ENCODE results near the gene PAQR5.
A peak's percentile ranks its signal among the peaks of the same experiment; 100 is the strongest.

The PAQR5 gene, protein sequence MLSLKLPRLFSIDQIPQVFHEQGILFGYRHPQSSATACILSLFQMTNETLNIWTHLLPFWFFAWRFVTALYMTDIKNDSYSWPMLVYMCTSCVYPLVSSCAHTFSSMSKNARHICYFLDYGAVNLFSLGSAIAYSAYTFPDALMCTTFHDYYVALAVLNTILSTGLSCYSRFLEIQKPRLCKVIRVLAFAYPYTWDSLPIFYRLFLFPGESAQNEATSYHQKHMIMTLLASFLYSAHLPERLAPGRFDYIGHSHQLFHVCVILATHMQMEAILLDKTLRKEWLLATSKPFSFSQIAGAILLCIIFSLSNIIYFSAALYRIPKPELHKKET

DNA sequence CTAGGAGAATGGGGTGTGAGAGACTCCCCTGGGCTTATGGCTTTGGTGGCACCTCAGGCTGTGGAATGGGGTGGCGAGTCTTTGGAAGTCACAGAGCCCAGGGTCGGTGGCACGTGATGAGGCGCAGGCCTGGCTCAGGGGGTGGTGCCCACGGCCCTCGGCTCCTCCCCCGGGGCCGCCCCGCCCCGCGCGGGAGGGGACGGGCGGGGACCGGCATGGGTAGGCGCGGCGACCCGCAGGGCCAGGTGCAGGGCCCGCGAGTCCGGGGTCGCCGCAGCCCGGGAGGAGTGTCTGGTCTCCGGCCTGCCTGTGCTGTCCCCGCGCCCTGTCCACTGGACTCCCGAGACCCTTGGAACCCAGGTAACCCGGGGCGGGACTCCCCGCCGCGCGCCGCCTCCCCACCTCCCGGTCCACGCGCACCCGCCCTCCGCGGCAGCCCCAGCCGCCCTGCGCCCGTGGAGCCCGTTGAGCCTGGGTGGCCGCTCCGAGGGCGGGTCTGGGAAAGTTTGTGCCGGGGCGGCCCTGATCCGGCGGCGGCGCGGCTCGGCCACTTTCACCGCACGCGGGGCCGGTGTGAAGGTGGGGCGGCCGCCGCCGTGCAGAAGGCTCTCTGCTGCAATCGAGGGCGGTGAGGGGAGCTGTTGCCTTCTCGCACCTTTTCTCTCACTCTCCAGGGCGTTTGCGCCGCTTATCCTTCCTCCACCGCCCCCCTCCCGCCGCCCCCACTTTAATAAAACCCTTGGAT lies at the start of gene PAQR5:
Gene PAQR5 (plus strand): TSS at position 216 of the 745 bp plus-strand sequence. CDS start 61,169 bp downstream, outside the sequence.
- peak; percentile 18 for DNase-seq
- in situ Hi-C loops (cut with HindIII; ENCODE audit: low pct_ligation_motif_present, low pct_unique_long_range_greater_than_20kb, low sequenced_read_pairs) = no loop called here

DNA sequence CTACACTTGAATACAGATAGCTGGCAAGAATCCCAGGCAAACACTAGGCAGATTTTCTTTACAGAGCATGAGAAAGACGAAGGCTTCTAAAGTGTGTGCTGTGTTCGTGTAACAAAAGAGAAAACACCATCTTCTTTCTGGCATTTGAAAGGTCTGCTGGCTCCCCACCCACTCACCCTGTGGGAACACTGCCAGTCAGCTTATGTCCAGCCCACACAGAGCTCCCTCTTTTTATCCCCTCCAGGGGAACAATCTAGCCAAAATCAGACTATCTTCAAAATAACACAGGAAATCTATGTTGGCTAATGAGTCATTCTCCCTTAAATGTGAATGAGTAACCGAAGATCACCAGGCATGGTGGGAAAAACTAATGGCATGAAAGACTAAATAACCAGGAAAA lies 45.6 kb upstream of the PAQR5 start:
- peak; percentile 63 for DNase-seq
- in situ Hi-C loops (cut with HindIII; ENCODE audit: low pct_ligation_motif_present, low pct_unique_long_range_greater_than_20kb, low sequenced_read_pairs) = loop anchor here (25.0 kb wide), 1 partner anchor 191 kb away; no protein-coding TSS in a partner anchor

DNA sequence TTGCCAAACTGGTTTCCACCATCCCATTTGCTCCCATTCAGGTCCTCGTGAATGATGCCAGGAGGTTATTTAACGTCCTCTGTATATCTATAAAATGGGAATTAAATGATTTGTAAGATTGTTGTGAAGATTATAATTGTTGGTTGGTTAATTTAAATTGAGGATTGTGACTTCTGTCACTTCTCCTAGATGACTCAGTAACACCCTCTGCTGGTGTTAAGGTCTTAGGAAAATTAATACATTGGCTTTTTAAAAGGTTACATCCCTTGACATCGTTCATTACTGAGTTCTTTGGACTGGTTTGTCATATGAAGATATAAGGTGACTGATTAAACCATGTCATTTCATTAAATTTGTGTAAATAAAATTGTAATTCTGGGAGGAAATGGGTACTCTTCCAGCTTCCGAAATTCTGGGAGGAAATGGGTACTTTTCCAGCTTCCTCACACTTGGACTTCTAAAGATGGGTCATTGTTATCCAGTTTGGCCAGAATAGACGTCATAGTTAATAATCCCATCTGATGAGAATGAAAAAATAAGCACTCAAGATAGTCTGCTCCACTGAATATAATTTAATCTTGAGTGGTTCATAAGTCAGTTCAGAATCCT lies 33.3 kb upstream of the PAQR5 start:
- DNase-seq = peak; percentile 45
- in situ Hi-C loops (cut with HindIII; ENCODE audit: low pct_ligation_motif_present, low pct_unique_long_range_greater_than_20kb, low sequenced_read_pairs) = loop anchor here (25.0 kb wide), 1 partner anchor 203 kb away; no protein-coding TSS in a partner anchor

DNA sequence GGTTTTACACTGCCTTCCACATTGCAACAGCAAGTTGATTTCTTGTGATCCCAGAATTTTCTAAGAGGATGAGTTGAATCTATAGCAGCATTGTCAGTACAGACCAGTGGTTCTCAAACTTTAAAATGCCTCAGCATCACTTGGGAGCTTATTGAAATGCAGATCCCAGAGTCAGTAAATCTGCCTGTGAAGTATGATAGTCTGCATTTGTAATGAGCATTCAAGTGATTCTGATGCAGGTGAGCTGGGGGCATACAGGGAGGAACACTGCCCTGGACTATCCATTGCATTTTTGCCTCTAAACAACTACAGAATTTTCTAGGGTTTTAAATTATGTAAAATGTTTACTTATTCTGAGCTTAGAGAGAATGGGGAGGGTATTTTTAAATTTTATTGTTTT lies 27.5 kb upstream of the PAQR5 start:
- in situ Hi-C loops (cut with HindIII; ENCODE audit: low pct_ligation_motif_present, low pct_unique_long_range_greater_than_20kb, low sequenced_read_pairs) = loop anchor here (25.0 kb wide), 1 partner anchor 209 kb away; no protein-coding TSS in a partner anchor
- DNase-seq = no peak

DNA sequence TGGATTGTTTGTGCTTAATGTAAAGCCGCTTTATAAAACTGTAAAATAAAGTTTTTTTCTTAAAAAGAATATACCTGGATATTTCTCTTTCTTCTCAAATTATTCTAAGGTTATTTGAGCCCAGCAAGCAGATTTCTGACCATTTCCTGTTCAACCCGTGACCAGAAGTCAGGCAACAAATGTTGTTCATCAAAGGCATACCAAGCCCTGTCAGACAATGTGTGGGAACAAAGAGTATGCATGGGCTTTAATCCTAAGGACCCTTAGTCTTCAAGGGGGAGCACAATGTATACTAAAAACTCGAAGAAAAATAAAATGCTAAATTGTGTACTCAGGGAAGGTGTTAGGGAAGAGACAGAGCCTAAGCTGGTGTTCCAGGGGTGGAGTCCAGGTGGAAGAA lies 26.6 kb upstream of the PAQR5 start:
- no peak for DNase-seq
- in situ Hi-C loops (cut with HindIII; ENCODE audit: low pct_ligation_motif_present, low pct_unique_long_range_greater_than_20kb, low sequenced_read_pairs) = loop anchor here (25.0 kb wide), 1 partner anchor 210 kb away; no protein-coding TSS in a partner anchor

DNA sequence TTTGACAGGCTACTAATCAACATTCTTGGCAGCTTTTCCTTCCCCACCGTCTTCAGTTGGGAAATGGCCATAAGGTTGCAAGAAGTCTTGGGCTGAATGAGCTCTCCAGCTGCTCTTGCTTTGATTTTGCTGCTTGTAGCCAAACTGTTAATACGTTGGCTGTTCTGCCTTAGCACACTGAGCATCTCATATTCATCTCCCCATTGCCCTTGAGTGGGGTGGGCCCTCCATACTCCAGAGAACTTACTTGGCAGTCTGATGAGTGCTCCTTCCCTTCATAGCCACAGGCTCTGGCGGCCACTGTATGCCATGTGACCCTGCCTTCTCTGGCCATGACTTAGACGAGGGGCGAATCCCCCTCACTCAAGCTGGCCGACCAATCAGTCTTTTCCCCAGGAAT lies 25.8 kb upstream of the PAQR5 start:
- in situ Hi-C loops (cut with HindIII; ENCODE audit: low pct_ligation_motif_present, low pct_unique_long_range_greater_than_20kb, low sequenced_read_pairs) = loop anchor here (25.0 kb wide), 1 partner anchor 211 kb away; no protein-coding TSS in a partner anchor
- no peak for DNase-seq

DNA sequence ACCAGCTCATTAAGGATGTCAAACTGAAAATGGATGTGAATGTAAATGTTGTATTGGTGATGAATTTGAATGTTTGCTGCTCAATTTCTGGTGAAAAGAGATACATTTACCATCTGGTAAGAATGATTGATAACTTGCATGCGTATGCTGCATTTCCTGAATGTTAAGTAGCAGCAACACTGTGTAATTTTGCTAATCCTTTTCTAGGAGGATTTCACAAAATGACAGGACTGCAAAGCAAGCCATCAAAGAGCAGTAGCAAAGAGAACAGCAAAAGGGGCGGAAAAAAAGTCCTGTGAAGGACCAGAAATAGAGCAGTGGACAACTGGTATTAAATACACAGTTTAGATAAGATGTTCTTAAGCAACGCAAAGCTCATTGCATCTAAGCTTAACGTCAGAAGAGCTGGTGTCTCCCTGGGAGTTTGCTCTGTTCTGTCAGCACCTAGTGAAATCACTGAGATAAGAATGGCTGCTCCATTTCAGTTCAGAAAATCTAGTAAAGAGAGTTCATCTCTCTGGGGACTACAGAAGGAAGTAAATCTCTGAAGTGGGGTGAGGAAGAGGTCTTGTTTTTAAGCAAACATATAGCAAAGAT lies 23.5 kb upstream of the PAQR5 start:
- no peak for DNase-seq
- in situ Hi-C loops (cut with HindIII; ENCODE audit: low pct_ligation_motif_present, low pct_unique_long_range_greater_than_20kb, low sequenced_read_pairs) = no loop called here

DNA sequence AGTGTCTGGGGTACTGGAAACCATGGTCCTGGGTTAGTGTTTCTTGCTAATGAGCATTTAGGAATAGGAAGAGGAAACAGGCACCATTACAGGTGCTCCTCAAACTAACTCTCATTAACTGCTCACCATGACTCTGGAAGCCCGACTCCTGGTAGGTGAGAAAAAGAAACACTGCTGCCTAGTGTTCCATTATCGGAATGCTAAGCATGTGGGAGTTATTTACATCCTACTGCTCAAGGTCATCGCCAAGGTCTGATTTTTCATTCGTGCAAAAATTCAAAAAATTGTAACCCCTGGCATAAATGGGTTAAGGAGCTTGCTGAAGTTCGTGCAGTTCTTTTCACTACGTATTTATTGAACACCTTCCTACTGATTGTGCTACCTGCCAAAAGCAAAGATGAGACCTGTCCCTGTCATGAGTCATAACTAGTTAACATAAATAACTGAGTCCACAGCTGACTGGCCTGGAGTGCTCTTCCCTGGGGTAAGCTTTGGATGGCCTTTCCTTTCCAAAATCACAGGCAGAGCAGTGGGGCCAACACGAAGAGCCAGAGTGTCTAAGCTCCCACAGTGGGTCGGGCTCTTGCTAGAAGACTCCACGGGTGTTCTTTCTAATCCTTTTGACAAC lies 22.7 kb upstream of the PAQR5 start:
- DNase-seq = no peak
- in situ Hi-C loops (cut with HindIII; ENCODE audit: low pct_ligation_motif_present, low pct_unique_long_range_greater_than_20kb, low sequenced_read_pairs) = no loop called here

DNA sequence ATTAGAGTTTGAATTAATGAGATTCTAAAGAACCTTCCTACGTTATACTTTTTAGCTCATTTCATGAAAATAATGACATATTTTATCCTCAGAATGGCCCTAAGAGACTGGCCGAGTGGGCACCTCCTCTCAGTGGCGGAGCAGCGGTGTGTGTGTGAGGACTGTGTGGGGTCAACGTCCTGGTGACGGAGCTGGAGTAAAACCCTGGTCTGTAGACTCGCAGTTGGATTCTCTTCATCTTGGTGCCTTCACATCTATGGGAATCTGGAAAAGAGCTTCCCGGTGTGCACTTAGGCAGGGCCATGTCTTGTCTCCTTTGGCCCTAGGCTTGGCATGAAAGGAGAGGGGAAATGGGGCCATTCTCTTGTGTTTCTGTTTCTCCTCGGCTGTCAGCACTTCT lies 21.4 kb upstream of the PAQR5 start:
- DNase-seq = no peak
- in situ Hi-C loops (cut with HindIII; ENCODE audit: low pct_ligation_motif_present, low pct_unique_long_range_greater_than_20kb, low sequenced_read_pairs) = no loop called here

DNA sequence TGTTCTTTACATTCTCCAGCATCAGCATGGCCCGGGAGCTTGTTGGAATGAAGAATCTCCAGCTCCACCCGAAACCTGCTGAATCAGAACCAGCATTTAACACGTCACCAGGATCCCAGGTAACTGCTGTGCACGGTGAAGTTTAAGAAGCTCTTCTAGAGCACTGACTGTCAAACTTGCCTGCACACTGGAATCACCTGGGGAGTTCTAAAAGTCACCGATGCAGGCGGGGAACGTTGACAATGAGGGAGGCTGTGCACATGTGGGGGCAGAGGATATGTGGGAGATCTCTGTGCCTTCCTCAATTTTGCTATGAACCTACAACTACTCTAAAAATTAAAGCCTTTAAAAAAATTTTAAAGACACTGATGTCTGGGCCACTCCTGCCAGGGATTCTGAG lies 19.1 kb upstream of the PAQR5 start:
- no peak for DNase-seq
- in situ Hi-C loops (cut with HindIII; ENCODE audit: low pct_ligation_motif_present, low pct_unique_long_range_greater_than_20kb, low sequenced_read_pairs) = no loop called here

DNA sequence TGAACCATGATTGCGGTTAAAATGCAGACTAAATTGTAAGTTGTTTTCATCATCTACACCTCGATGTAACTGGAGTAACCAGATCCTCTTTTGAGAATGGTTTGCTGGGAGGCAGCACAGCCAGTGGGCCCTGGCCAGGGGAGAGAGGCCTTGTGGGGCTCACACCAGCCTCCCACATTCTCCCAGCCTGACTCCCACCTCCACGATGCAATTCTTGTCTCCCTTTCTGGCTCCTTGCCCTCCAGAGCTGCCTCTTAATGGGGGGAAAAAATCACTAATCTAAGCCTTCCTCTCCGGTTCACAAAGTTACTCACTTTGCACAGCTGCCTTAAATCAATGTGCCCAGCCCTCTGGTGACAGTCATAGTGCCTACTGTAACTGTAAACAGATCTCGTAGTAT lies 17.9 kb upstream of the PAQR5 start:
- DNase-seq = no peak
- in situ Hi-C loops (cut with HindIII; ENCODE audit: low pct_ligation_motif_present, low pct_unique_long_range_greater_than_20kb, low sequenced_read_pairs) = no loop called here

DNA sequence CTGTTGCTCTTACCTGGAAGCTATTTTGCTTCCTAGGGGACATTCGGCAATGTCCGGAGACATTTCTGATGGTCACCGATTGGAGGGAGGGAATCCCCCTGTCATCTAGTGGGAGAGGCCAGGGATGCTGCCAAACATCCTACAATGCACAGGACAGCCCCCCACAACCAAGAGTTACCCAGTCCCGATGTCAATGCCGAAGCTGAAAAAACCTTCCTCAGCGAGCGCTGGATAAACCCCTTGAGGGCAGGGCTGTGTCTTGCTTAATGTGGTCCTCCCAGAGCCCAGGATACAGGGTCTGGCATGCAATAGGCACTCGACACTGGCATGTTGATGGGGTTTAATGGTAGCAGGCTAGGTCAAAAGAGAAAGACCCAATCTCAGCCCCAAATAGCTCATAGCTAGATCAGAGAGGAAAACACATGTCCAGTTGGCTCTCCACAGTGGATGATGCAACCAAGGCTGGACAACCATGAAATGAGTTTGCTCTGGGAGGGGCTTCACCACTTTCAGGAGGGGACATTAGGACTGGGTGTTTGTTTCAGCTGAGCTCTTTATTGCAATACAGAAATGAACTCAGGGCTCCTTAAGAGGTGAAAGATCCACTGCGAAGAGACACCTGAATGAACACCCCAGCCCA lies 16.5 kb upstream of the PAQR5 start:
- in situ Hi-C loops (cut with HindIII; ENCODE audit: low pct_ligation_motif_present, low pct_unique_long_range_greater_than_20kb, low sequenced_read_pairs) = no loop called here

DNA sequence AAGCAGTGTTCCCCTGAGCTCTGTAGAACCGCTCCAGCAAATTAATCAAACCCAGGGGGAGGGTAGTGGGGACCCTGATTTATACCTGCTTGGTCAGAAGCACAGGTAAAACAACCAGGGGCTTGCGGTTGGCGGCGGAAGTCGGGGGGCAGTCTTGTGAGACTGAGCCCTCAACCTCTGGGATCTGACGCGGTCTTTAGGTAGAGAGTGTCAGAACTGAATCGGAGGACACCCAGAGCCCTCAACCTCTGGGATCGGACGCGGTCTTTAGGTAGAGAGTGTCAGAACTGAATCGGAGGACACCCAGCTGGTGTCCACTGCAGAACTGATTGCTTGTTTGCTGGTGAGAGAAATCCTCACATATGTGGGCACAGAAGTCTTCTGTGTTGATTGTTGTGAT lies 12.9 kb upstream of the PAQR5 start:
- DNase-seq = no peak
- in situ Hi-C loops (cut with HindIII; ENCODE audit: low pct_ligation_motif_present, low pct_unique_long_range_greater_than_20kb, low sequenced_read_pairs) = no loop called here

More for the DNA sequence above, 16.5 kb upstream of the PAQR5 start:
- DNase-seq = no peak

DNA sequence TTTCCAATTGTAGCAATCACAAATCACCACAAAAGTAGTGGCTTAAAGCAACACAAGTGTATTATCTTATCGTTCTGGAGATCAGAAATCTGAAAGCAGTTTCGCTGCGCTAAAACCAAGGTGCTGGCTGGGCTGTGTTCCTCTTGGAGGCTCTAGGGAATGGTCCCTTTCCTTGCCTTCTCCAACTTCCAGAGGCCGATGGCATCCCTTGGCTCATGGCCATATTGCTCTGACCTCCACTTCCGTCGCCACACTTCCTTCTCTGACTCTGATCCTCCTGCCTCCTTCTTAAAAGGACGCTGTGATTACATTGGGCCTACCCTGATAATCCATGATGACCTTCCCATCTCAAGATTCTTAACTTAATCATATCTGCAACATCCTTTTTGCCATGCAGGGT lies 10.7 kb upstream of the PAQR5 start:
- in situ Hi-C loops (cut with HindIII; ENCODE audit: low pct_ligation_motif_present, low pct_unique_long_range_greater_than_20kb, low sequenced_read_pairs) = no loop called here
- no peak for DNase-seq

DNA sequence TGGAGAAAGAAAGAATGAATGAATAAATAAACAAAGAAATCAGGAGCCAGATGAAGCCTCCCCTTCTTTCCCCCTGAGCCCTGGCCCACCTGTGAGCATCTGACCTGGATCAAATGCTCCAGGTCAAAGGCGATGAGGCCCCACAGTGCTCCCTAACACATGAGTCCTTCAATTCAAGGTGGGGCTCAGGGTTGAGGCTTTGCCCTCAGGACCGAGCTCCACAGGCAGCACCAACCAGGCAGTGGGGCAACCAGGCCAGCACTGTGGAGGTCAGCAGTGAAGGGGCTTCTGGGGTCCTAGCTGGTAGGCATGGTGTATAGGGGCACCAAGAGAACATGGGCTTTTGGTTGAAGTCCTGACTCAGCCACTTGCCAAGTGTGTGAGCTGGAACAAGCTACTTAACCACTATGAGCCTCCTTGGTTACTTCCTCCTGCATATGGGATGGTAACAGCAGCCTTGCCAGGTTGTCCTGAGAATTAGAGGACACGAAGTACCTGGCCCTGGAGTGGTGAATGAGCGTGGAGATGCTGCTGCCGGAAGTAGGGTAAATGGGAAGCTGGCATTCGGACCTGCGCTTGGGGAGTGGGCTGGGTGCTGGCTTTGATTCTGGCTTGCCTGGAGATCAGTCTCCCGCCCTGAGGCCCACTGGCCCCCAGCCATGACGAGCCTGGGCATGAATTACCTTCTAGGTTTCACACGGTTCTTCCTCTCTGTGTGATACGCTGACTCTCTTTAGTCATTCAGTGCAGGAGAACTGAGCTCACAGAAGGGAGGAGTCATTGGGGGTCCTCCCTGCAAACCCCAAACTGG lies 10.0 kb upstream of the PAQR5 start:
- no peak for DNase-seq
- in situ Hi-C loops (cut with HindIII; ENCODE audit: low pct_ligation_motif_present, low pct_unique_long_range_greater_than_20kb, low sequenced_read_pairs) = no loop called here

DNA sequence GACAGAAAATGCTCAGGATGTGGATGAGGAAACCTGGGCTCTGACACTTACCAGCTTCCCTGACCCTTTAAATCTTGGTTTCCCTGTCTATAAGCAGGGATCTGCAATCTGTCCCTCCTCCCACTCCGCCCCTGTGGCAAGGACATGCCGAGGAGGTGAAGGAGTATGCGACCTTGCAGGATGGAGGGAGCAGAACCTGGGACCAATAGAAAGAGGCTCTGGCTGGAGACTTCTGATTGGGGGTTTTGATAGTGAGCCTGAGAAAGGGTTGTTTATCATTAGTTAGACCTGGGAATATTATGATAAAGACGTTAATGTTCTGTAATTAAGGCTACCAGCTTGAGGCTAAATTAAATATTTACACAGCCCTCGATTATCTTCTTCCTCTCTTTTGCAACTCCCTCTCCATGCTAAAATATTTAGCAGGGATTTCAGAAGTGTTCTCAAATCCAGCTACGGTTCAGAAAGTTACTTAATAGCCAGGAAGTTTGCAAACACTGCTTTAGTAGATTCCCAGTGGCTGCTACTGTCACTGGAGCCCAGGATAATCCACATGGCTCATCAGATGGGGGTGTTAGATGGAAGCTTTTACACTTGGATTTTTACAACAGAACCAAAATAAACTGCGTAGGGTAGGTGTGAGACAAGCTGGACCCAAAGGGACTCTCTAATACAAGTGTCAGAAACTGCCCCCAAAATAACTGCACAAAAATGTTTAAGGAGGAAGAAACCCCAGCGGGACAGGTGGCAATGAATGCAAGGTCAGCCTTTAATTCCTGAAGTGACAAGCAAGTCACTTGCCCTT lies 9.2 kb upstream of the PAQR5 start:
- DNase-seq = no peak
- in situ Hi-C loops (cut with HindIII; ENCODE audit: low pct_ligation_motif_present, low pct_unique_long_range_greater_than_20kb, low sequenced_read_pairs) = no loop called here

Data from ACHN (cell line).